Prostate gland (tissue), 2 donors: ENCODE results near the gene TTYH1.
"Not testable (repeated sequence)": the region's sequence is repeated elsewhere in the genome, so short reads cannot be mapped to it uniquely, and the experiment has no call there.

Source experiments
- POLR2A ChIP-seq: fragments of 450-650 bp; IDR thresholded peaks from one replicate; pipeline ENCODE4 v1.6.1; 2016; ENCODE audit warnings: antibody characterized with exemption, mild to moderate bottlenecking
- TF ChIP-seq, protein P1 (sequence below), 4 experiments: fragments of 200-600 bp in 2 of 4; fragments of 450-650 bp in 2 of 4; sonication (generic) in 2 of 4; IDR thresholded peaks; 1 replicate in 3 of 4; 2 replicates in 1 of 4; pipeline ENCODE4 v1.5.1; 2016 to 2019; ENCODE audit warnings: antibody characterized with exemption in 4 of 4, mild to moderate bottlenecking in 2 of 4, moderate library complexity in 2 of 4

DNA sequence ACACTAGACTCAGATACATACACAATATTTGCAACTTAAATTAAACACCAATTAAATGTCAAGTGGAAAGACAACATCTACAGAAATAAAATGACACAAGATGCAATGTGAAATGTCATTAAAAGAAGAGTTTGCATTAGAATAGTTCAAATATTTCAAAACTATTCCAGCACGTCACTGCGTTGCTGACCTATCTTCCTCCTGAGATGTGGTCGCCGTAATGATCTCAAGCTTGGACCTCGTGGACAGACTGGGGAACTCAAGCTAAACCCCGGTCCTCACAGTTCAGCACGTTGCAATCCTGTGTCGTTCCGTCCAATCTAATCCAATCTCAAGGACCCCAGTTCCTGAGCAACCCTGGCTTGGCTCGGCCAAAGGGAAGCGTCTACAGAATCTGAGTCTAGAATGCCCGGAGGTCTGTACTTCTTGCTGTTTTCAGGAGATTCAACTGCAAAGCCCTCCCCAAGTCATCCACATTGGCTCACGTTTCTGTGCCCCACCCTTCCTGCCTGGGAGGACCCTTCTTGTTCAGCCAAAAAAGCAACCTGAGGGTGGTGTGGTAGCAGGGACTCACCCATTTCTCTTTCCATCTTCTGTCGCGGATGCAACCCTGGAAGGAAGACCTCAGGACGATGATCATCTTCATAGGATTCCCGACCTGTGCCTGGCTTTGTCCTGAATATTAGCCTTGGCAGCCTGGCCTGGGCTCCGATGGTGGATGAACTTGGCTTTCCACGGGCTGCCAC is 45.4 kb upstream of the TTYH1 start:
- TF ChIP-seq, protein P1, sequence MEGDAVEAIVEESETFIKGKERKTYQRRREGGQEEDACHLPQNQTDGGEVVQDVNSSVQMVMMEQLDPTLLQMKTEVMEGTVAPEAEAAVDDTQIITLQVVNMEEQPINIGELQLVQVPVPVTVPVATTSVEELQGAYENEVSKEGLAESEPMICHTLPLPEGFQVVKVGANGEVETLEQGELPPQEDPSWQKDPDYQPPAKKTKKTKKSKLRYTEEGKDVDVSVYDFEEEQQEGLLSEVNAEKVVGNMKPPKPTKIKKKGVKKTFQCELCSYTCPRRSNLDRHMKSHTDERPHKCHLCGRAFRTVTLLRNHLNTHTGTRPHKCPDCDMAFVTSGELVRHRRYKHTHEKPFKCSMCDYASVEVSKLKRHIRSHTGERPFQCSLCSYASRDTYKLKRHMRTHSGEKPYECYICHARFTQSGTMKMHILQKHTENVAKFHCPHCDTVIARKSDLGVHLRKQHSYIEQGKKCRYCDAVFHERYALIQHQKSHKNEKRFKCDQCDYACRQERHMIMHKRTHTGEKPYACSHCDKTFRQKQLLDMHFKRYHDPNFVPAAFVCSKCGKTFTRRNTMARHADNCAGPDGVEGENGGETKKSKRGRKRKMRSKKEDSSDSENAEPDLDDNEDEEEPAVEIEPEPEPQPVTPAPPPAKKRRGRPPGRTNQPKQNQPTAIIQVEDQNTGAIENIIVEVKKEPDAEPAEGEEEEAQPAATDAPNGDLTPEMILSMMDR (IDR thresholded peaks at IDR 0.05), result not testable (repeated sequence)
- not testable (repeated sequence) for TF ChIP-seq POLR2A
